CD4-positive, alpha-beta T cell treated with Interleukin-15 for 1 hour (primary cell): ENCODE data around the gene NKAPL.
A peak's percentile ranks its signal among the peaks of the same experiment; 100 is the strongest.
"Not testable (repeated sequence)": the region's sequence is repeated elsewhere in the genome, so short reads cannot be mapped to it uniquely, and the experiment has no call there.

Experiments used
- DNase-seq: peaks from one replicate; pipeline ENCODE4 v3.0.0-alpha.2; 2020

Gene NKAPL

GRCh38 chr6:28248916-28249315 is 10.2 kb upstream of the NKAPL start:
- DNase-seq, result no peak

- DNase-seq, result no peak
Observed at GRCh38 chr6:28250747-28251146, 8.3 kb upstream of the NKAPL start.

GRCh38 chr6:28251661-28252008 is 7.5 kb upstream of the NKAPL start:
- DNase-seq, result no peak

- peak; percentile 80 for DNase-seq
Observed at GRCh38 chr6:28252009-28252975, 6.8 kb upstream of the NKAPL start, which contains the start of gene ZKSCAN4. Gene ZKSCAN4, minus strand, starts transcription at chr6:28252269. Its CDS starts 289 bp downstream, at chr6:28251980.

- DNase-seq, result peak; percentile 25
Observed at GRCh38 chr6:28254121-28254519, 5.0 kb upstream of the NKAPL start.

- no peak for DNase-seq
Observed at GRCh38 chr6:28257042-28257441, 2.1 kb upstream of the NKAPL start.

GRCh38 chr6:28263922-28264321 is 4.8 kb downstream of the NKAPL start:
- DNase-seq, result no peak

GRCh38 chr6:28264834-28265401 is 5.8 kb downstream of the NKAPL start:
- no peak for DNase-seq

- no peak for DNase-seq
Observed at GRCh38 chr6:28266563-28266961, 7.5 kb downstream of the NKAPL start.

- DNase-seq, result peak; percentile 88
Observed at GRCh38 chr6:28266962-28267694, 8.0 kb downstream of the NKAPL start, which contains the start of gene ZSCAN26. Gene ZSCAN26, plus strand, starts transcription at chr6:28267143. Its CDS starts 4,777 bp downstream, at chr6:28271920.

GRCh38 chr6:28267695-28268059 is 8.6 kb downstream of the NKAPL start:
- no peak for DNase-seq

- DNase-seq, result no peak
Observed at GRCh38 chr6:28269492-28269891, 10.4 kb downstream of the NKAPL start.

- DNase-seq, result no peak
Observed at GRCh38 chr6:28274888-28275287, 15.8 kb downstream of the NKAPL start.

GRCh38 chr6:28277746-28278145 is 18.6 kb downstream of the NKAPL start:
- no peak for DNase-seq

- no peak for DNase-seq
Observed at GRCh38 chr6:28280595-28281287, 21.6 kb downstream of the NKAPL start.

- DNase-seq, result peak; percentile 47
Observed at GRCh38 chr6:28281288-28282064, 22.4 kb downstream of the NKAPL start, which contains the start of gene PGBD1. Gene PGBD1, plus strand, starts transcription at chr6:28281572. Its CDS starts 2,242 bp downstream, at chr6:28283814.

GRCh38 chr6:28282926-28283325 is 23.8 kb downstream of the NKAPL start:
- no peak for DNase-seq

- DNase-seq, result no peak
Observed at GRCh38 chr6:28291573-28291972, 32.5 kb downstream of the NKAPL start.

GRCh38 chr6:28295326-28295725 is 36.2 kb downstream of the NKAPL start:
- no peak for DNase-seq

GRCh38 chr6:28296520-28297060 is 37.5 kb downstream of the NKAPL start:
- DNase-seq, result no peak

- DNase-seq, result no peak
Observed at GRCh38 chr6:28303570-28303969, 44.5 kb downstream of the NKAPL start.

- DNase-seq, result not testable (repeated sequence)
Observed at GRCh38 chr6:28306363-28306762, 47.3 kb downstream of the NKAPL start.
